ENCODE measurements around the gene PCK1. TPM values are rescaled to one million over a fixed set of nuclear protein-coding genes. Genes with fewer than 3 reads are reported as not detected.

Gene PCK1
- total and polyA plus RNA-seq, 3 experiments from 2014 or later = not detected

GRCh38 chr20:57610261-57610952 lies 49.5 kb downstream of the PCK1 start:
- ChIA-PET POLR2A (no interaction called here), CTCF (interaction anchor here (0.9 to 2.2 kb wide), 3 partner anchors 9 to 13 kb away, joined by 4 to 9 read pairs (median 5); partner anchors contain the start of gene ZBP1)
- peak in 1 of 5 donors; percentile 41 for DNase-seq
- Histone ChIP-seq H3K36me3 (ENCODE audit: insufficient read depth, low read length) (peaks cover 29% of the 10 kb centered on the region), H3K27ac (ENCODE audit: low read depth, low read length) (no peak overlapping the region), H3K4me1 (ENCODE audit: insufficient read depth, low read length) (peaks cover 8% of the 10 kb centered on the region), H3K9me3 (ENCODE audit: low read length) (no peaks in the 10 kb centered on the region), H3K27me3 (ENCODE audit: insufficient read depth, low read length, poor library complexity, severe bottlenecking) (no peaks in the 10 kb centered on the region), H3K4me3 (ENCODE audit: low read length) (no peak overlapping the region)
- Mint-ChIP-seq H3K36me3 (peaks cover 7 to 82% (median 23%) of the 10 kb centered on the region in 3 donors), H3K27me3 (no peaks in the 10 kb centered on the region), H3K4me1 (peaks cover 7 to 19% (median 14%) of the 10 kb centered on the region in 3 donors), H3K9me3 (no peaks in the 10 kb centered on the region), H3K27ac (peak overlapping the region in 2 of 8 donors; percentile 77 to 91), H3K4me3 (no peak overlapping the region)

- POLR2A ChIA-PET = no interaction called here
Measured at GRCh38 chr20:57611586-57612311, 50.8 kb downstream of the PCK1 start.

GRCh38 chr20:57612436-57612835 lies 51.5 kb downstream of the PCK1 start:
- Mint-ChIP-seq H3K9me3 (no peaks in the 10 kb centered on the region), H3K4me3 (no peak overlapping the region), H3K4me1 (peaks cover 9 to 22% (median 12%) of the 10 kb centered on the region in 3 donors), H3K36me3 (peaks cover 7 to 82% (median 24%) of the 10 kb centered on the region in 3 donors), H3K27ac (no peak overlapping the region), H3K27me3 (no peaks in the 10 kb centered on the region)
- ChIA-PET POLR2A (no interaction called here), CTCF (interaction anchor here (0.9 kb wide), 1 partner anchor 8 kb away, joined by 4 read pairs; the partner anchor contains the start of gene ZBP1)
- no peak for DNase-seq
- H3K4me1 ChIP-seq (ENCODE audit: insufficient read depth, low read length) = peaks cover 24% of the 10 kb centered on the region
- H3K27ac ChIP-seq (ENCODE audit: low read depth, low read length) = no peak overlapping the region
- H3K9me3 ChIP-seq (ENCODE audit: low read length) = no peaks in the 10 kb centered on the region
- no peaks in the 10 kb centered on the region for H3K27me3 ChIP-seq (ENCODE audit: insufficient read depth, low read length, poor library complexity, severe bottlenecking)
- H3K4me3 ChIP-seq (ENCODE audit: low read length) = no peak overlapping the region
- peaks cover 35% of the 10 kb centered on the region for H3K36me3 ChIP-seq (ENCODE audit: insufficient read depth, low read length)

More at GRCh38 chr20:57611586-57612311, 50.8 kb downstream of the PCK1 start:
- H3K27ac ChIP-seq (ENCODE audit: low read depth, low read length) = no peak overlapping the region
- Mint-ChIP-seq H3K4me3 (no peak overlapping the region), H3K27ac (no peak overlapping the region), H3K36me3 (peaks cover 7 to 83% (median 21%) of the 10 kb centered on the region in 3 donors), H3K27me3 (no peaks in the 10 kb centered on the region), H3K4me1 (peaks cover 2 to 18% (median 5%) of the 10 kb centered on the region in 3 donors), H3K9me3 (no peaks in the 10 kb centered on the region)
- H3K4me3 ChIP-seq (ENCODE audit: low read length) = no peak overlapping the region
- no peaks in the 10 kb centered on the region for H3K9me3 ChIP-seq (ENCODE audit: low read length)
- no peaks in the 10 kb centered on the region for H3K27me3 ChIP-seq (ENCODE audit: insufficient read depth, low read length, poor library complexity, severe bottlenecking)
- H3K36me3 ChIP-seq (ENCODE audit: insufficient read depth, low read length) = peaks cover 35% of the 10 kb centered on the region
- CTCF ChIA-PET = interaction anchor here (0.9 to 1.2 kb wide), 3 partner anchors 9 to 16 kb away, joined by 4 read pairs; partner anchors contain the start of gene ZBP1
- DNase-seq = no peak
- H3K4me1 ChIP-seq (ENCODE audit: insufficient read depth, low read length) = peaks cover 18% of the 10 kb centered on the region

GRCh38 chr20:57612916-57613315 lies 52.0 kb downstream of the PCK1 start:
- H3K27me3 ChIP-seq (ENCODE audit: insufficient read depth, low read length, poor library complexity, severe bottlenecking) = no peaks in the 10 kb centered on the region
- Mint-ChIP-seq H3K27me3 (no peaks in the 10 kb centered on the region), H3K36me3 (peaks cover 7 to 77% (median 20%) of the 10 kb centered on the region in 3 donors), H3K9me3 (no peaks in the 10 kb centered on the region), H3K4me1 (peaks cover 12 to 27% (median 14%) of the 10 kb centered on the region in 3 donors), H3K27ac (peak overlapping the region in 4 of 8 donors; percentile 36 to 77 (median 48)), H3K4me3 (no peak overlapping the region)
- H3K4me1 ChIP-seq (ENCODE audit: insufficient read depth, low read length) = peaks cover 29% of the 10 kb centered on the region
- POLR2A ChIA-PET = no interaction called here
- DNase-seq = no peak
- H3K9me3 ChIP-seq (ENCODE audit: low read length) = no peaks in the 10 kb centered on the region
- CTCF ChIA-PET = no interaction called here
- peaks cover 35% of the 10 kb centered on the region for H3K36me3 ChIP-seq (ENCODE audit: insufficient read depth, low read length)
- H3K4me3 ChIP-seq (ENCODE audit: low read length) = no peak overlapping the region
- no peak overlapping the region for H3K27ac ChIP-seq (ENCODE audit: low read depth, low read length)

GRCh38 chr20:57613481-57613921 lies 52.6 kb downstream of the PCK1 start:
- H3K36me3 ChIP-seq (ENCODE audit: insufficient read depth, low read length) = peaks cover 35% of the 10 kb centered on the region
- CTCF ChIA-PET = no interaction called here
- H3K4me1 Mint-ChIP-seq = peaks cover 17 to 33% (median 19%) of the 10 kb centered on the region in 3 donors
- H3K27ac Mint-ChIP-seq = peak overlapping the region in 1 of 8 donors; percentile 42
- no peak overlapping the region for H3K27ac ChIP-seq (ENCODE audit: low read depth, low read length)
- H3K4me1 ChIP-seq (ENCODE audit: insufficient read depth, low read length) = peaks cover 35% of the 10 kb centered on the region
- peaks cover 7 to 72% (median 20%) of the 10 kb centered on the region in 3 donors for H3K36me3 Mint-ChIP-seq
- DNase-seq = no peak
- H3K9me3 ChIP-seq (ENCODE audit: low read length) = no peaks in the 10 kb centered on the region
- no peaks in the 10 kb centered on the region for H3K9me3 Mint-ChIP-seq
- POLR2A ChIA-PET = no interaction called here
- H3K27me3 ChIP-seq (ENCODE audit: insufficient read depth, low read length, poor library complexity, severe bottlenecking) = no peaks in the 10 kb centered on the region
- H3K27me3 Mint-ChIP-seq = no peaks in the 10 kb centered on the region
- H3K4me3 Mint-ChIP-seq = no peak overlapping the region
- no peak overlapping the region for H3K4me3 ChIP-seq (ENCODE audit: low read length)

GRCh38 chr20:57614490-57615444 lies 53.9 kb downstream of the PCK1 start:
- H3K36me3 Mint-ChIP-seq = peaks cover 1 to 63% (median 16%) of the 10 kb centered on the region in 3 donors
- H3K27ac Mint-ChIP-seq = peak overlapping the region in 2 of 8 donors; percentile 78 to 94
- CTCF ChIA-PET = interaction anchor here (1.4 to 10.5 kb wide), 3 partner anchors 16 to 67 kb away, joined by 3 to 92 read pairs (median 4); no protein-coding TSS in a partner anchor
- Histone ChIP-seq H3K4me3 (ENCODE audit: low read length) (no peak overlapping the region), H3K27ac (ENCODE audit: low read depth, low read length) (no peak overlapping the region), H3K9me3 (ENCODE audit: low read length) (no peaks in the 10 kb centered on the region), H3K36me3 (ENCODE audit: insufficient read depth, low read length) (peaks cover 28% of the 10 kb centered on the region), H3K4me1 (ENCODE audit: insufficient read depth, low read length) (peaks cover 47% of the 10 kb centered on the region), H3K27me3 (ENCODE audit: insufficient read depth, low read length, poor library complexity, severe bottlenecking) (no peaks in the 10 kb centered on the region)
- H3K9me3 Mint-ChIP-seq = no peaks in the 10 kb centered on the region
- POLR2A ChIA-PET = no interaction called here
- H3K27me3 Mint-ChIP-seq = peaks cover 0 to 3% of the 10 kb centered on the region in 2 donors
- peaks cover 29 to 45% (median 31%) of the 10 kb centered on the region in 3 donors for H3K4me1 Mint-ChIP-seq
- H3K4me3 Mint-ChIP-seq = no peak overlapping the region
- no peak for DNase-seq

GRCh38 chr20:57615445-57615811 lies 54.5 kb downstream of the PCK1 start:
- no peak overlapping the region for H3K27ac ChIP-seq (ENCODE audit: low read depth, low read length)
- H3K9me3 Mint-ChIP-seq = no peaks in the 10 kb centered on the region
- H3K36me3 Mint-ChIP-seq = peaks cover 0 to 59% (median 14%) of the 10 kb centered on the region in 3 donors
- H3K27me3 ChIP-seq (ENCODE audit: insufficient read depth, low read length, poor library complexity, severe bottlenecking) = no peaks in the 10 kb centered on the region
- ChIA-PET POLR2A (no interaction called here), CTCF (interaction anchor here (1.4 to 10.5 kb wide), 3 partner anchors 17 to 66 kb away, joined by 3 to 92 read pairs (median 4); no protein-coding TSS in a partner anchor)
- H3K27ac Mint-ChIP-seq = peak overlapping the region in 1 of 8 donors; percentile 78
- no peaks in the 10 kb centered on the region for H3K9me3 ChIP-seq (ENCODE audit: low read length)
- peaks cover 0 to 3% of the 10 kb centered on the region in 2 donors for H3K27me3 Mint-ChIP-seq
- H3K36me3 ChIP-seq (ENCODE audit: insufficient read depth, low read length) = peaks cover 25% of the 10 kb centered on the region
- H3K4me3 Mint-ChIP-seq = no peak overlapping the region
- peaks cover 52% of the 10 kb centered on the region for H3K4me1 ChIP-seq (ENCODE audit: insufficient read depth, low read length)
- peak in 1 of 5 donors; percentile 38 for DNase-seq
- H3K4me3 ChIP-seq (ENCODE audit: low read length) = no peak overlapping the region
- peaks cover 35 to 50% (median 37%) of the 10 kb centered on the region in 3 donors for H3K4me1 Mint-ChIP-seq
